ENCODE results near the gene CTIF.

GRCh38 chr18:48828194-48828545, 289.3 kb downstream of the CTIF start:
- TF ChIP-seq CTCF (IDR thresholded peaks at IDR 0.05; ENCODE audit: low read length) (no peak), EZH2phosphoT487 (IDR thresholded peaks at IDR 0.05; ENCODE audit: low read length) (no peak)

All from MM.1S (cell line).